Cardiac muscle cell (in vitro differentiated cells and primary cell): ENCODE data around the gene SNX15. TPM values are rescaled to one million over a fixed set of nuclear protein-coding genes. Genes with fewer than 3 reads are reported as not detected.

ENCODE experiments used
- DNase-seq, 2 donors: peaks; one replicate each; pipeline versions ENCODE4 v3.0.0 to v3.0.0-alpha.2; 2010 to 2017; ENCODE audit warnings: low read depth in 1 of 2, low spot score in 1 of 2
- H3K27ac ChIP-seq: fragments of 200-600 bp; sonication (generic); 2 replicates; pipeline ENCODE4 v1.5.1; 2016
- H3K27me3 ChIP-seq: fragments of 200-600 bp; sonication (generic); 2 replicates; pipeline ENCODE4 v1.6.0; 2016; ENCODE audit warnings: control low read depth
- H3K36me3 ChIP-seq: fragments of 200-600 bp; sonication (generic); 2 replicates; pipeline ENCODE4 v1.5.1; 2016; ENCODE audit warnings: control low read depth
- H3K4me1 ChIP-seq: fragments of 200-600 bp; sonication (generic); 2 replicates; pipeline ENCODE4 v1.8.1; 2017; ENCODE audit warnings: low read depth, mild to moderate bottlenecking, mixed run types
- H3K4me3 ChIP-seq: fragments of 200-600 bp; sonication (generic); 2 replicates; pipeline ENCODE4 v1.5.1; 2016; ENCODE audit warnings: mild to moderate bottlenecking
- H3K9me3 ChIP-seq: fragments of 200-600 bp; sonication (generic); 2 replicates; pipeline ENCODE4 v1.5.1; 2017; ENCODE audit warnings: low read depth, mild to moderate bottlenecking, control low read depth
- polyA plus RNA-seq: library from polyadenylated mRNA; unstranded; fragments of >200 nt; fragmentation: Nextera tagmentation; extraction: Ambion mirVana; gene quantifications from 2 replicates; pipeline ENCODE4 v1.2.1, GENCODE V29; 2016
- total RNA-seq: library from RNA; depleted of rRNA; stranded (reverse); fragments of >200 nt; gene quantifications from 2 replicates; pipeline ENCODE4 v1.2.3, GENCODE V29; 2016
- TF ChIP-seq, protein P1 (sequence below): IDR thresholded peaks from 2 replicates; pipeline ENCODE4 v1.5.1; 2012; ENCODE audit warnings: low read depth, mild to moderate bottlenecking, low read length

The SNX15 gene
- total and polyA plus RNA-seq, 2 experiments from 2014 or later: 24.5 to 38.4 TPM

DNA sequence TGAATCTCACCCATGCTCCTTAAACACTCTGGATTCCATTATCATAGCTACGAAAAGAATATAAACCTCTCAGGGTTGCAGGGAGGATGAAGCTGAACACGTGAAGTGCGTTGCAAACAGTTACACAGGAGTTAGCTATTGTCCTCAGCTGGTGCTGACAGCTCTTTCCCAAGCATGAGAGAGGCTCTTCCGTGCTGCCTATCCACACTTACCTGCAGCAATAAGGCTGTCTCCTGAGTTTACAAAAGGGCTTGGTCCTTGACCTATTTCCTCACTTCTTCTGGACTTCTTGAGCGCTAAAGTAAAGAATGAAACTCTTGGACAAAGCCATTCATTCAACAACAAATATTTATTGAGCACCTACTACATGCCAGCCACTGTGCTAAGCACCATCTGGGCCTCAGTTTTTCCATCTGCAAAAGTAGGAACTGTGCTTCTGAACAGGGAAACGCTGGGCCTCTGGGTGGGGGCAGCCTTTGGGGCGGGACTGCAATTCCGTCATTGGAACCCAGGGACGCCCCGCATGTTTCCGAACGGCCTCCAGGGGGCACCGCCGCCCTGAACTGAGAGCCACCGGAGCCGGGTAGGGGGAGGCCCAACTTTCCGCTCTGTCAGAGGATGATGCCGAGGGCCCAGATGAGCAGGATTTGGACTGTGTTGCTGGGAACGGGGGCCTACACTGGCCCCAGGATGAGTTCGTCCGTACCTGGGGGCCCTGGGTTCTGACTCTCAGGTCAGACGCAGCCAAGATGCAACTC is 13.9 kb upstream of the SNX15 start:
- Histone ChIP-seq H3K36me3 (no peaks in the 10 kb centered on the region), H3K4me3 (peak overlapping the region; percentile 55), H3K27ac (peak overlapping the region; percentile 89), H3K27me3 (no peaks in the 10 kb centered on the region), H3K4me1 (no peaks in the 10 kb centered on the region), H3K9me3 (no peaks in the 10 kb centered on the region)
- TF ChIP-seq, protein P1, sequence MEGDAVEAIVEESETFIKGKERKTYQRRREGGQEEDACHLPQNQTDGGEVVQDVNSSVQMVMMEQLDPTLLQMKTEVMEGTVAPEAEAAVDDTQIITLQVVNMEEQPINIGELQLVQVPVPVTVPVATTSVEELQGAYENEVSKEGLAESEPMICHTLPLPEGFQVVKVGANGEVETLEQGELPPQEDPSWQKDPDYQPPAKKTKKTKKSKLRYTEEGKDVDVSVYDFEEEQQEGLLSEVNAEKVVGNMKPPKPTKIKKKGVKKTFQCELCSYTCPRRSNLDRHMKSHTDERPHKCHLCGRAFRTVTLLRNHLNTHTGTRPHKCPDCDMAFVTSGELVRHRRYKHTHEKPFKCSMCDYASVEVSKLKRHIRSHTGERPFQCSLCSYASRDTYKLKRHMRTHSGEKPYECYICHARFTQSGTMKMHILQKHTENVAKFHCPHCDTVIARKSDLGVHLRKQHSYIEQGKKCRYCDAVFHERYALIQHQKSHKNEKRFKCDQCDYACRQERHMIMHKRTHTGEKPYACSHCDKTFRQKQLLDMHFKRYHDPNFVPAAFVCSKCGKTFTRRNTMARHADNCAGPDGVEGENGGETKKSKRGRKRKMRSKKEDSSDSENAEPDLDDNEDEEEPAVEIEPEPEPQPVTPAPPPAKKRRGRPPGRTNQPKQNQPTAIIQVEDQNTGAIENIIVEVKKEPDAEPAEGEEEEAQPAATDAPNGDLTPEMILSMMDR: peak; percentile 84
- DNase-seq: peak; percentile 91

DNA sequence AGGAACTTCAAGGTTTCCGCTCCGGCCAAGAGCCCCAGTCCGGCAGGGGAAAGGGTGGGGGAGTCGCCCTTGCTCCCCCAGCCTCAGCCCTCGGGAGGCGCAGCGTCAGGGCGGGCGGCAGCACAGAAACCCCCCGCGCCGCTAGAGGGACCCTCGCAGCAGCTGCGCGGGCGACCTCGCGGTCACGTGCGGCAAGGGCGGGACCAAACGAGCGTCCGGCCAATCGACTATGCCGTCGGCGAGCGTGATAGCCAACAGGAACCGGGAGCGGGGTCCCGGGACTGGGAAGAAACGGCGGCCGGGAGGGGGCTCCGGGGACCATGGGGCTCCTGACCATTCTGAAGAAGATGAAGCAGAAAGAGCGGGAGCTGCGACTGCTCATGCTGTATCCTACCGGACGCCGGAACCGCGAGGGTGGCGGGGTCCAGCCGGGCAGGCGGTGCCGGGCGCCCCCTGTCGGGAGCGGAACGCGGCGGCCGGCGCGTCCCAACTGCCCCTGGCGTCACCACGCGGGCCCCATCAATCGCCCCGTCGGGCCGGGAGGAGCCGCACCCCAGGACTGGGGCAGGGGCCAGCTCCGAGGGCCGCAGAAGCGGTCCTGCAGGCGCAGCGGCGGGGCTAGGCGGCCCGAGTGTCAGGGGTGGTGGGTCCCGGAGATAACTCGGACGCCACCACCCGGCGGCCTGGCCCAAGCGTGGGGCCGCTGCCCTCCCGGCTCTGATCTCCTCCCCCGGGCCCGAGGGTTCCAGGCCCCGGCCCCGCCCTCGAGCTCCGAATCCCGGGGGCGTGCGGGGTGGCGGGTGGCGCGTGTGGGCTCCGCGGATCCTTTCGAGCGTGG is 13.1 kb upstream of the SNX15 start, which contains the start of gene ARL2:
Gene ARL2 (plus strand): TSS at position 273 of the 838 bp plus-strand sequence. CDS start 48 bp downstream, at position 321.
- Histone ChIP-seq H3K36me3 (no peaks in the 10 kb centered on the region), H3K4me1 (no peaks in the 10 kb centered on the region), H3K27ac (peak within 1 kb of the TSS; percentile 89), H3K4me3 (peak within 1 kb of the TSS; percentile 55), H3K9me3 (no peaks in the 10 kb centered on the region), H3K27me3 (no peaks in the 10 kb centered on the region)
- DNase-seq: peak; percentile 91 to 97
- TF ChIP-seq, protein P1: peak; percentile 78

DNA sequence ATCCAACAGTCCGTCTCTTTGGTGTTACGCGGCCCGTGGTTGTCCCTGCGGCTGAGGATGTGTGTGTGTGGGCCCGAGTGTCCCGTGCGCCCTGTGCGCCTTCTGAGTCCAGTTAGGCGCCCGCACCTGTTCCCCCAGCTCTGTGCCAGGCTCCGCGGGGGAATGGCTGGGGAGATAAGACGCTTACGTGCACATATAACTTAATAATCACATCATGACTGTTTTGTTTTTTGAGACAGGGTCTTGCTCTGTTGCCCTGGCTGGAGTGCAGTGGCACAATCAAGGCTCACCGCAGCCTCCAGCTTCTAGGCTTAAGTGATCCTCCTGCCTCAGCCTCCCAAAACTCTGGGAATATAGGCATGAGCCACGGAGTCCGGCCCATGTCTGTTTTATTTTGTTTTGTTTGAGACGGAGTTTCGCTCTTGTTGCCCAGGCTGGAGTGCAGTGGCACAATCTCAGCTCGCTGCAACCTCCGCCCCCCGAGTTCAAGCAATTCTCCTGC is 12.5 kb upstream of the SNX15 start:
- Histone ChIP-seq H3K4me1 (no peaks in the 10 kb centered on the region), H3K27me3 (no peaks in the 10 kb centered on the region), H3K36me3 (peaks cover 2% of the 10 kb centered on the region), H3K9me3 (no peaks in the 10 kb centered on the region), H3K27ac (peak overlapping the region; percentile 89), H3K4me3 (peak overlapping the region; percentile 55)
- no peak for DNase-seq
- TF ChIP-seq, protein P1: no peak

DNA sequence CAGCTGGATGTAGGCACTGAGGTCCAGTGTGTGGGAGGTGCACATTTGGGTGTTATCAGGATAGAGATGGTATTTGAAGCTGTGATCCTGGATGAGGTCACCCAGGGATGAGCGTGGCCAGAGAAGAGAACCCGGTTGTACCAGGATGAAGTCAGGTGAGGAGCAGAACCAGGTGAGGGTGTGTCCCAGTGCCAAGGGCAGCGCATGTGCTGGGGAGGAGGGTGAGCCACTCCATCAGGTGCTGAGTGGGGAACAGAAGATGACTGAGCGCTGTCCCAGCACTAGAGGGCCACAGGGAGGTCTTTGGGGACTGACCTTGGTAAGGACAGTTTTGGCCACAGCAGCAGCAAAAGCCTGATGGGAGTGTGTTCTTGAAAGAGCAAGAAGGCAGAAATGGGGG is 10.5 kb upstream of the SNX15 start:
- H3K27me3 ChIP-seq: no peaks in the 10 kb centered on the region
- no peak for DNase-seq

DNA sequence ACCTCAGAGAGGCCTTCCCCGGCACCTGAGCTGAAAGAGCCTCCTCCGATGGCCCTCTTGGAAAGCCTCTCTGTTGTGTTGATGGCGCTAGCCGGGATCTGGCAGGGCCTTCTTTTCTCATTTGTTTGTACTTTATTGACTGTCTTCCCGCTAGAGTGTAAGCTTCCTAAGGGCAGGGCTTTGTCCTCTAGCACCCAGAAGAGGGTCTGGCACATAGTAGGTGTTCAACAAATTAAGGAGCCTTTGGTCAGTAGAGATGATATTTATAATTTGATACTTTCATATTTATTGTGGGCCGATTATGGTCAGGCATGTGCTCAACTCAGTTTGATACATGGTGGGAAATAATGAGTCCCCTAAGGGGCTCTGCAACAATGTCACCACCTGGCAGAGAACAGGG is 9.3 kb upstream of the SNX15 start:
- DNase-seq: no peak
- Histone ChIP-seq H3K27ac (no peak overlapping the region), H3K4me3 (no peak overlapping the region), H3K27me3 (no peaks in the 10 kb centered on the region), H3K9me3 (no peaks in the 10 kb centered on the region), H3K36me3 (peaks cover 2% of the 10 kb centered on the region), H3K4me1 (no peaks in the 10 kb centered on the region)
- TF ChIP-seq, protein P1: no peak

More for the DNA sequence above, 10.5 kb upstream of the SNX15 start:
- H3K4me1 ChIP-seq: no peaks in the 10 kb centered on the region
- peaks cover 2% of the 10 kb centered on the region for H3K36me3 ChIP-seq
- H3K27ac ChIP-seq: no peak overlapping the region
- TF ChIP-seq, protein P1: no peak
- H3K4me3 ChIP-seq: no peak overlapping the region
- no peaks in the 10 kb centered on the region for H3K9me3 ChIP-seq
